ENCODE measurements around the gene FNTB.
A peak's percentile ranks its signal among the peaks of the same experiment; 100 is the strongest.

FNTB gene

GRCh38 chr14:64990296-64990695, 3.6 kb downstream of the FNTB start:
- no peaks in the 10 kb centered on the region for H3K27me3 ChIP-seq (ENCODE audit: insufficient read depth, low read depth, severe bottlenecking)
- no peak overlapping the region for H3K4me3 ChIP-seq (ENCODE audit: low read depth, low read length)
- no peak for DNase-seq
- peak overlapping the region; percentile 34 for H3K27ac ChIP-seq
- H3K36me3 ChIP-seq: peaks cover 5% of the 10 kb centered on the region
- H3K9me3 ChIP-seq (ENCODE audit: severe bottlenecking): no peaks in the 10 kb centered on the region
- TF ChIP-seq, protein P1, sequence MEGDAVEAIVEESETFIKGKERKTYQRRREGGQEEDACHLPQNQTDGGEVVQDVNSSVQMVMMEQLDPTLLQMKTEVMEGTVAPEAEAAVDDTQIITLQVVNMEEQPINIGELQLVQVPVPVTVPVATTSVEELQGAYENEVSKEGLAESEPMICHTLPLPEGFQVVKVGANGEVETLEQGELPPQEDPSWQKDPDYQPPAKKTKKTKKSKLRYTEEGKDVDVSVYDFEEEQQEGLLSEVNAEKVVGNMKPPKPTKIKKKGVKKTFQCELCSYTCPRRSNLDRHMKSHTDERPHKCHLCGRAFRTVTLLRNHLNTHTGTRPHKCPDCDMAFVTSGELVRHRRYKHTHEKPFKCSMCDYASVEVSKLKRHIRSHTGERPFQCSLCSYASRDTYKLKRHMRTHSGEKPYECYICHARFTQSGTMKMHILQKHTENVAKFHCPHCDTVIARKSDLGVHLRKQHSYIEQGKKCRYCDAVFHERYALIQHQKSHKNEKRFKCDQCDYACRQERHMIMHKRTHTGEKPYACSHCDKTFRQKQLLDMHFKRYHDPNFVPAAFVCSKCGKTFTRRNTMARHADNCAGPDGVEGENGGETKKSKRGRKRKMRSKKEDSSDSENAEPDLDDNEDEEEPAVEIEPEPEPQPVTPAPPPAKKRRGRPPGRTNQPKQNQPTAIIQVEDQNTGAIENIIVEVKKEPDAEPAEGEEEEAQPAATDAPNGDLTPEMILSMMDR (IDR thresholded peaks at IDR 0.05; ENCODE audit: low read depth, low read length): no peak

DNA sequence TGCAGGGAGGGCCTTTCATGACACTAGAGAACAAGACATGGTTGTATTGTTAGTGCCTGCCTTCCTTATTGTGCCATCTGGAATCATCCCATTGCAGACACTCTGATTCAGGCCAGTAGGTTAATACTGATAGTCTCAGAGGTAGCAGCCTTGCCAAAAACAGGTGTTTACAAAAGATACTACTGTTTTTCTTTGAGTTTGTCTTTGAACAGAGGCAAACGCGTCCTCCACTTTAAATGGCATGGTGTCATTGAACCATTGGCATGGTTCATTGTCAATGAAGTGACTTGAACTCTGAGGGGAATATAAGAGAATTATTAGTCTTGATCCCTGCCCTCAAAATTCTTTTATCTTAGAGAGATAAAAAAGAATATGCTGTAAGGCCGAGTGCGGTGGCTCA, 4.2 kb downstream of the FNTB start:
- no peak for DNase-seq
- Histone ChIP-seq H3K27ac (peak overlapping the region; percentile 34), H3K9me3 (ENCODE audit: severe bottlenecking) (no peaks in the 10 kb centered on the region), H3K27me3 (ENCODE audit: insufficient read depth, low read depth, severe bottlenecking) (no peaks in the 10 kb centered on the region), H3K36me3 (peaks cover 5% of the 10 kb centered on the region), H3K4me3 (ENCODE audit: low read depth, low read length) (no peak overlapping the region)
- TF ChIP-seq, protein P1 (IDR thresholded peaks at IDR 0.05; ENCODE audit: low read depth, low read length): no peak

DNA sequence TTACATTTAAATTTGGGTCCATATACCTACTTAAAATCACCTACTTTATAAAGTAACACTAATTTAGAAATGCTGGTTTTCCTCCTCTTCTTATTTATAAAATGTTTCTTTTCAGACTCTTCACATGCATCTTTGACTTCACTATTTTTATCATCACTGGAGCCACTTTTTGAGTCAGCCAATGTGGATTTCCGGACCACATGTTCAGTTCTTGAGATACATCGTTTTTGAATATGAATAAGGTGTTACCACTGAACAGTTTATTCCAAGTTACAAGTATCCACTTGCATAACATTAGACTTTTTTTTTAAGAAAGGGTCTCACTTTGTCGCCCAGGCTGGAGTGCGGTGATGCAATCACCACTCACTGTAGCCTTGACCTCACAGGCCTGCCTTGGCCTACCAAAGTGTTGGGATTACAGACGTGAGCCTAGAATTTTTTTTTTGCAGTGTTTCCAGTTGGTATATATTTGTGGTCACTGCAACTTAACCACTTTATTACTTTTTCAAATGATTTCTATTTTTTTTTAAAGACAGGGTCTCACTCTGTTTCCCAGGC, 5.7 kb downstream of the FNTB start:
- Histone ChIP-seq H3K4me3 (ENCODE audit: low read depth, low read length) (no peak overlapping the region), H3K9me3 (ENCODE audit: severe bottlenecking) (no peaks in the 10 kb centered on the region), H3K27me3 (ENCODE audit: insufficient read depth, low read depth, severe bottlenecking) (no peaks in the 10 kb centered on the region), H3K36me3 (peaks cover 5% of the 10 kb centered on the region), H3K27ac (no peak overlapping the region)
- DNase-seq: no peak
- TF ChIP-seq, protein P1 (IDR thresholded peaks at IDR 0.05; ENCODE audit: low read depth, low read length): no peak

- no peak for DNase-seq
- Histone ChIP-seq H3K9me3 (ENCODE audit: severe bottlenecking) (no peaks in the 10 kb centered on the region), H3K4me3 (ENCODE audit: low read depth, low read length) (no peak overlapping the region), H3K36me3 (peaks cover 5% of the 10 kb centered on the region), H3K27ac (no peak overlapping the region), H3K27me3 (ENCODE audit: insufficient read depth, low read depth, severe bottlenecking) (no peaks in the 10 kb centered on the region)
- TF ChIP-seq, protein P1 (IDR thresholded peaks at IDR 0.05; ENCODE audit: low read depth, low read length): no peak
These were observed 6.7 kb downstream of the FNTB start for GRCh38 chr14:64993266-64993930.

- Histone ChIP-seq H3K36me3 (no peaks in the 10 kb centered on the region; the same call in none of the 2 replicates), H3K27ac (no peak overlapping the region), H3K4me3 (ENCODE audit: low read depth, low read length) (no peak overlapping the region), H3K9me3 (ENCODE audit: severe bottlenecking) (no peaks in the 10 kb centered on the region), H3K27me3 (ENCODE audit: insufficient read depth, low read depth, severe bottlenecking) (no peaks in the 10 kb centered on the region)
- DNase-seq: no peak
- TF ChIP-seq, protein P1 (IDR thresholded peaks at IDR 0.05; ENCODE audit: low read depth, low read length): no peak
These were observed 7.8 kb downstream of the FNTB start for GRCh38 chr14:64994540-64994939.

Measured in WERI-Rb-1 (cell line).